Endodermal cell (in vitro differentiated cells): ENCODE results near the gene PIK3R5. TPM values are rescaled to one million over a fixed set of nuclear protein-coding genes. Genes with fewer than 3 reads are reported as not detected.

Experiments used
- DNase-seq: peaks from one replicate; pipeline ENCODE4 v3.0.0-alpha.2; 2017
- H3K27ac ChIP-seq: 2 replicates; pipeline ENCODE4 v1.5.1; 2013; ENCODE audit warnings: mild to moderate bottlenecking, low read depth, low read length, moderate library complexity
- H3K27me3 ChIP-seq: 2 replicates; pipeline ENCODE4 v1.6.1; 2013; ENCODE audit warnings: mild to moderate bottlenecking, low read length, moderate library complexity; ENCODE audit not compliant: insufficient read depth, control insufficient read depth, poor library complexity, severe bottlenecking
- H3K36me3 ChIP-seq: 2 replicates; pipeline ENCODE4 v1.7.0; 2013; ENCODE audit warnings: mild to moderate bottlenecking, low read length, moderate library complexity; ENCODE audit not compliant: control insufficient read depth, insufficient read depth
- H3K4me1 ChIP-seq: one replicate; pipeline ENCODE4 v1.7.0; 2013; ENCODE audit warnings: low read length; ENCODE audit not compliant: control insufficient read depth, insufficient read depth
- H3K4me3 ChIP-seq: 2 replicates; pipeline ENCODE4 v1.5.1; 2013; ENCODE audit warnings: mild to moderate bottlenecking, low read length, moderate library complexity
- H3K9ac ChIP-seq: 2 replicates; pipeline ENCODE4 v1.6.1; 2013; ENCODE audit warnings: mild to moderate bottlenecking, low read length, moderate library complexity; ENCODE audit not compliant: poor library complexity, severe bottlenecking; ENCODE audit errors: extremely low read depth
- H3K9me3 ChIP-seq: 2 replicates; pipeline ENCODE4 v1.6.1; 2013; ENCODE audit warnings: mild to moderate bottlenecking, low read length, moderate library complexity; ENCODE audit not compliant: control insufficient read depth
- H3K27ac Mint-ChIP-seq: 2 replicates; pipeline ENCODE4 v1.8.0; 2020; ENCODE audit warnings: mixed read lengths
- H3K27me3 Mint-ChIP-seq: 2 replicates; pipeline ENCODE4 v1.8.0; 2021; ENCODE audit warnings: mild to moderate bottlenecking, mixed read lengths; ENCODE audit not compliant: insufficient read depth
- H3K36me3 Mint-ChIP-seq: 2 replicates; pipeline ENCODE4 v1.8.0; 2020; ENCODE audit warnings: low read depth, mixed read lengths
- H3K4me1 Mint-ChIP-seq: 2 replicates; pipeline ENCODE4 v1.8.0; 2020; ENCODE audit warnings: mixed read lengths
- H3K4me3 Mint-ChIP-seq: 2 replicates; pipeline ENCODE4 v1.8.0; 2020; ENCODE audit warnings: mild to moderate bottlenecking, moderate library complexity, mixed read lengths
- H3K9me3 Mint-ChIP-seq: 2 replicates; pipeline ENCODE4 v1.8.0; 2020; ENCODE audit warnings: mild to moderate bottlenecking, mixed read lengths
- WGBS, 2 experiments: methylation state at CpG; one replicate each; pipeline versions ENCODE4 v1.1.5 to v1.1.7; 2013; ENCODE audit warnings: missing lambda C conversion rate in 2 of 2, mixed read lengths in 1 of 2; ENCODE audit not compliant: insufficient coverage in 1 of 2, insufficient read length in 1 of 2; 5-methylcytosine and 5-hydroxymethylcytosine counted together
- total RNA-seq, 2 donors: library from RNA; stranded (reverse); fragmentation: NEBNext Ultra II Directional in 1 of 2; extraction: Animal tissue kit (Norgen Biotek cat#: 25700) in 1 of 2; gene quantifications; 2 replicates in 1 of 2; 3 replicates in 1 of 2; pipeline ENCODE4 v1.2.1, GENCODE V29; 2021
- TF ChIP-seq, protein P1 (sequence below): fragments of 200-600 bp; sonication (generic); conservative IDR thresholded peaks from 2 replicates; pipeline ENCODE4 v1.5.0; 2021; ENCODE audit warnings: antibody characterized with exemption, mild to moderate bottlenecking

PIK3R5 gene
- total RNA-seq, 2 donors from 2014 or later = 10.4 to 37.0 TPM

DNA sequence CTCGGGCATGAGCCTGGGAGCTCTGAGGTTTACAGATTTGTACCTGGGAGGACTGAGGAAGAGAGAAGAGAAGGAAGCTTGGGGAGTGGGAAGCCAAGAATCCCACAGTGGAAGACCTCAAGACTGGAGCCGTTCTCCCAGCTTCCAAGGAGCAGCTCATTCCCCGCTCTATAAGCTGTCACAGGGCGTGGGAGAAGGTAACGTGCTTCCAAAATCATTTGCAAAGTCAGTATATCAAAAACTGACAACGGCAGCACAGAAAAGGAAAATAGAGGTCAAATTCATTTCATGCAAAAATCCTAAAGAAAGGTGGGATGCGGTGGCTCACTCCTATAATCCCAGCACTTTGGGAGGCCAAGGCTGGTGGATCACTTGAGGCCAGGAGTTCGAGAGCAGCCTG lies 7.8 kb downstream of the PIK3R5 start:
- Mint-ChIP-seq H3K27me3 (peaks cover 31% of the 10 kb centered on the region), H3K4me1 (peaks cover 8% of the 10 kb centered on the region), H3K9me3 (no peaks in the 10 kb centered on the region), H3K36me3 (no peaks in the 10 kb centered on the region), H3K4me3 (no peak overlapping the region), H3K27ac (no peak overlapping the region)
- Histone ChIP-seq H3K27me3 (peaks cover under 1% of the 10 kb centered on the region), H3K4me1 (no peaks in the 10 kb centered on the region), H3K9ac (no peak overlapping the region), H3K4me3 (no peak overlapping the region), H3K27ac (no peak overlapping the region), H3K36me3 (no peaks in the 10 kb centered on the region), H3K9me3 (no peaks in the 10 kb centered on the region)
- DNase-seq = no peak
- WGBS, 2 experiments = 95 to 97% methylated on average over 7 to 8 of the region's 8 CpGs
- TF ChIP-seq, protein P1, sequence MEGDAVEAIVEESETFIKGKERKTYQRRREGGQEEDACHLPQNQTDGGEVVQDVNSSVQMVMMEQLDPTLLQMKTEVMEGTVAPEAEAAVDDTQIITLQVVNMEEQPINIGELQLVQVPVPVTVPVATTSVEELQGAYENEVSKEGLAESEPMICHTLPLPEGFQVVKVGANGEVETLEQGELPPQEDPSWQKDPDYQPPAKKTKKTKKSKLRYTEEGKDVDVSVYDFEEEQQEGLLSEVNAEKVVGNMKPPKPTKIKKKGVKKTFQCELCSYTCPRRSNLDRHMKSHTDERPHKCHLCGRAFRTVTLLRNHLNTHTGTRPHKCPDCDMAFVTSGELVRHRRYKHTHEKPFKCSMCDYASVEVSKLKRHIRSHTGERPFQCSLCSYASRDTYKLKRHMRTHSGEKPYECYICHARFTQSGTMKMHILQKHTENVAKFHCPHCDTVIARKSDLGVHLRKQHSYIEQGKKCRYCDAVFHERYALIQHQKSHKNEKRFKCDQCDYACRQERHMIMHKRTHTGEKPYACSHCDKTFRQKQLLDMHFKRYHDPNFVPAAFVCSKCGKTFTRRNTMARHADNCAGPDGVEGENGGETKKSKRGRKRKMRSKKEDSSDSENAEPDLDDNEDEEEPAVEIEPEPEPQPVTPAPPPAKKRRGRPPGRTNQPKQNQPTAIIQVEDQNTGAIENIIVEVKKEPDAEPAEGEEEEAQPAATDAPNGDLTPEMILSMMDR = no peak

DNA sequence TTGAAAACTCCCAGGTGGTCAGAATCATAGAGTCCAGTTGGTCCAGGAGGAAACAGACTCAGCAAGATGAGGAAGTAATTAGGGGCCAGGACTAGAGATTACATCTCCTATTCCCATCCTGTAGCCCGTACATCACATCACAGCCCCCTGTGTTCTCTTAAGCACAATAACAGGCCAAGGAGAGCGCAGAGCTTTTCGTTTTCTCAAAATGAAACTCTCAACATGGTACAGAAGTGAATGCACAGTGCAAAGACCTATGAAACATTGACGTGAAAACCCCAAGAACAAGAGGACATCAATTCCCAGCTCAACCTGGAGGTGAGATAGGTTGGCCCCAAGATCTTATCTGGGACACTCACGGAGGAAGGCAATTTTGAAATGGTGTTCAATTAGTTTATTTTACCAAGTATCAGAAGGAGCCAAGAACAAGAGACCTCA lies 9.0 kb downstream of the PIK3R5 start:
- Histone ChIP-seq H3K27me3 (no peaks in the 10 kb centered on the region), H3K9me3 (no peaks in the 10 kb centered on the region), H3K4me3 (no peak overlapping the region), H3K9ac (no peak overlapping the region), H3K4me1 (no peaks in the 10 kb centered on the region), H3K27ac (no peak overlapping the region), H3K36me3 (no peaks in the 10 kb centered on the region)
- 63 to 71% methylated on average over 3 to 5 of the region's 5 CpGs for whole genome bisulfite sequencing, 2 experiments
- no peak overlapping the region for H3K27ac Mint-ChIP-seq
- no peak for DNase-seq
- peaks cover 33% of the 10 kb centered on the region for H3K27me3 Mint-ChIP-seq
- no peak overlapping the region for H3K4me3 Mint-ChIP-seq
- no peaks in the 10 kb centered on the region for H3K9me3 Mint-ChIP-seq
- TF ChIP-seq, protein P1 = no peak
- H3K4me1 Mint-ChIP-seq = peaks cover 8% of the 10 kb centered on the region
- no peaks in the 10 kb centered on the region for H3K36me3 Mint-ChIP-seq

DNA sequence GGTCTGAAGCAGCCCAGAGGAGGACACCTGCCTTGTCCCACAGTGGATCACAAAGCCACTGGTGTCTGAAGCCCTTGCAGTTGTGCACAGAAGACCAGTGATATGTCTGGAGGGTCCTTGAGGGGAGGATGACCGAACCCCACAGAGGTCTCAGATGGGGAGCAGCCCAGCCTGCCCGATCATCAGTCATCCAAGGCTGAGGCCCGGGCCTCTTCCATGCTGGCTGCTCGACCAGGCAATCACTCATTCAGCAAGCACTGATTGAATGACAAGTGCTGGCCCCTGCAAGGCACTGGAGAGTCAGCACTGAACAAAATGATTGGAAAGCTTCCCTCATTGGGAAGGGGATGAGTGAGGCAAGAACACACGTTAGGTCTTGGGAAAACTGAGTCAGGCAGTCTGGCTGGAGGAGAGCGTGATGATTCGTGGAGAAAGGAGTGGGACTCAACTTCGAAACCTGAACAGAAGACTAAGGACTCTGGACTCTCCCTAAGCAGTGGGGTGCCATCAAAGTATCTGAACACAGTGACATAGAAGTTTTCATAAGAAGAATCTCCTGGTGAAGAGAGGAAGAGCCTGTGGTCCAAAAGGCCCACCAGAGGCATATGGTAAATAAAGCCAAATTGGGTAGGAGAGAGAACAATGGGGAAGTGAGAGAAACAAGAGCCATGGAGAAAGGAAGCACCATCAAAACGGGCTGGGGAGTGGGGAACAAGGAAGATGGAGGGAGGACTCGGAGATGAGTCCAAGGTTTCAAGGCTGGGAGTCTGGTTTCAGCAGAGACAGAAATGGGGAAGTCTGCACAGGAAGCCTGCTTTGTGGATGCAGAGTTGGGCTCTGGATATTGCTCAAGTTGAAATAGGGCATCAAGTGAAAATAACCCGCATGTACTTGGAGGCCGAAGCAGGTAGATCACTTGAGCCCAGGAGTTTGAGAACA lies 10.2 kb downstream of the PIK3R5 start:
- no peak overlapping the region for H3K27ac ChIP-seq
- DNase-seq = no peak
- H3K9ac ChIP-seq = no peak overlapping the region
- no peaks in the 10 kb centered on the region for H3K36me3 Mint-ChIP-seq
- H3K4me3 Mint-ChIP-seq = no peak overlapping the region
- no peaks in the 10 kb centered on the region for H3K9me3 Mint-ChIP-seq
- H3K36me3 ChIP-seq = no peaks in the 10 kb centered on the region
- H3K9me3 ChIP-seq = no peaks in the 10 kb centered on the region
- TF ChIP-seq, protein P1 = no peak
- peaks cover 6% of the 10 kb centered on the region for H3K4me1 Mint-ChIP-seq
- no peaks in the 10 kb centered on the region for H3K27me3 ChIP-seq
- no peaks in the 10 kb centered on the region for H3K4me1 ChIP-seq
- H3K4me3 ChIP-seq = no peak overlapping the region
- 90 to 94% methylated on average over 10 to 12 of the region's 12 CpGs for WGBS, 2 experiments
- H3K27me3 Mint-ChIP-seq = peaks cover 33% of the 10 kb centered on the region
- no peak overlapping the region for H3K27ac Mint-ChIP-seq
